GM18505 (cell line): Measurements from ENCODE around the gene SKI.

ENCODE experiments used
- ATAC-seq: cut with Tn5 transposase; IDR thresholded peaks from one replicate; pipeline ENCODE4 v1.9.1; 2021; ENCODE audit not compliant: unreplicated experiment
- POLR2A ChIP-seq: IDR thresholded peaks from 4 replicates; pipeline ENCODE4 v1.6.1; 2011; ENCODE audit warnings: borderline replicate concordance; ENCODE audit not compliant: insufficient read depth, insufficient read length; ENCODE audit errors: extremely low read depth

The SKI gene

DNA sequence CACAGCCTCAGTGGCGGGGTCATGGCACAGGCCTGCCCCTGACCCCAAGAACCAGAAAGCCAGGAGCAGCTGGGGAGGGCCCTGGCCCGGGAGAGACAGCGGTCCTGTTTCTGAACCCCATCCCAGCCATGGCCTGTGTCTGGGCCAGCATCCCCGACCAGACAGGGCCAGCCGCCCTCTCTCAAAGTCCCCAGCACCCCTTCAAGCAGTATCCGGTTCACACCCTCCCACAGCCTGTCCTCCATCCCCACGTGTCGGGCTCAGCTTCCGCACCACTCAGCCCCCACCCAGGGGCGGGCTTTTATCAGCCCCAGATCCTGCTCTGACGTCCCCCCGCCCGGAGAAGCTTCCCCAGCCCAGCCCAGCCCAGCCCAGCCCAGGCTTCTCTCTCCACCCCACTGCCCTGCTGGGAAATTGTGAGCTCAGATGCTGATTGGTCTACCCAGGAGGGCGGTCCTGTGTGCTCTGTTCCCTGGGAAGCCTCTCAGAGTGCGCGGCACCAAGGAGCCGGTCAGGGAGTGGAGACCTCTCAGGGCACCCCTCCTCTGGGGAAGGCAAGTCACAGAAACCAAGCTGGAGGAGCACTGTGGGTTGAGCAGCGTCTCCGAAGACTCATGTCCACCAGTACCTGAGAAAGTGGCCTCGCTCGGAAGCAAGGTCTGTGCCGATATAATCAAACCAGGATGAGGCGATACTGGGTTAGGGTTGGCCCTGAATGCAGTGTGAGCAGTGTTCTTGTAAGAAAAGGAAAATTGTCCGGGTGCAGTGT, 28.9 kb upstream of the SKI start:
- peak; percentile 41 for TF ChIP-seq POLR2A
- no peak for ATAC-seq

GRCh38 chr1:2200308-2200943, 27.7 kb upstream of the SKI start:
- ATAC-seq: no peak
- no peak for TF ChIP-seq POLR2A

DNA sequence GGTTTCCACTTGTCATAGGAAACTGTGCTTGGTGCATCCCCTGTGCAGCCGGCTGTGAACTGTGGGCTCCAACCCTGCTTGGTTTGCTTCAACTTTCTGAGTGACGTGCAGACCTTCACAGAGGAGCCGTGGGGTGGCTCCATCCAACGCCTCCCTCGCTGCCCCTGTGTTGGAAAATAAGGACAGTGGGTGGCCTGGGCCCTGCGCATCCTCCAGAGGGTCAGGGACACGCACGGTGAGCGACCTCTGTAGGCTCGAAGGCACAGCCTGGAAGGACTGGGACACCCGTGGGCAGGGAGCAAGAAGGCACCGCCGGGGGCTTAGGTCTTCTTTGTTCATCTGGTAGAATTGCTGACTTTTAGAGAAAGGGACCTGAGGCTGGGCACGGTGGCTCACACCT, 27.1 kb upstream of the SKI start:
- no peak for ATAC-seq
- TF ChIP-seq POLR2A: no peak

GRCh38 chr1:2202008-2202575, 26.0 kb upstream of the SKI start:
- TF ChIP-seq POLR2A: no peak
- ATAC-seq: no peak

GRCh38 chr1:2202843-2203601, 25.1 kb upstream of the SKI start:
- TF ChIP-seq POLR2A: no peak
- ATAC-seq: no peak

DNA sequence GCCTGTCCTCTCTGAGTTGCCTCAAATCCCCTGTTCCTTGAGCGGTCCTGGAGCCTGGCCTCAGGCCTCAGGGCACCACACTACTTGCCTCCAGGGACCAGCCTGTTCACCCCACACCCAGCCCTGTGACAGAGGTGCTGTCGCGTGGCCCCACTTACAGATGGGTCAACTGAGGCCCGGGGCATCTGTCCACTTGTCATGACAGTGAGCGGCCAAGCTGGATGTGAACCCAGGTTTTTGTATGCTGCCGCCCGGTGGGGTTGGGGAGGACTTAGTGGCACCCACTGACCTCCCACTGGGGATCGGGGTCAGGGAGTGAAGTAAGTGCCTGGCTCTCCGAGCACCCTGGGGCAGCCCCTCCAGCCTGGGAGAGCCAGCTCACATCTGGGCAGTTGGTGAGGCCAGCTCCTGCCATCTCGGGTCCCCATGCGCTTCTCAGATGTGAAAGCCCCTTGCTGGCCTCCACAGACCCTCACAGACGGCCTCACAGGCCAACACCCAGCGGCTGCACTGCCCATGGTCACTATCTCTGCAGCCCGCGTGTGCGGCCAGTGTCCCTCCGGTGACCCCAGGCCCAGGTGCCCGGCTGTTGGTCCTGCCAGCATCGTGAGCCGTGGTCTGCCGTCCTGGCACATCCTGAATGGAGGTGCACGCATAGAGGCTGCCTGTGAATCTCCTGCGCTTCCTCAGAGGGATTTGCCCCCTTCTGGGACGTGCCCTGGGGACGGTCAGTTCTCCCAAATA, 24.3 kb upstream of the SKI start:
- ATAC-seq: no peak
- TF ChIP-seq POLR2A: no peak

- no peak for ATAC-seq
- no peak for TF ChIP-seq POLR2A
Measured at GRCh38 chr1:2204415-2205190, 23.5 kb upstream of the SKI start.

DNA sequence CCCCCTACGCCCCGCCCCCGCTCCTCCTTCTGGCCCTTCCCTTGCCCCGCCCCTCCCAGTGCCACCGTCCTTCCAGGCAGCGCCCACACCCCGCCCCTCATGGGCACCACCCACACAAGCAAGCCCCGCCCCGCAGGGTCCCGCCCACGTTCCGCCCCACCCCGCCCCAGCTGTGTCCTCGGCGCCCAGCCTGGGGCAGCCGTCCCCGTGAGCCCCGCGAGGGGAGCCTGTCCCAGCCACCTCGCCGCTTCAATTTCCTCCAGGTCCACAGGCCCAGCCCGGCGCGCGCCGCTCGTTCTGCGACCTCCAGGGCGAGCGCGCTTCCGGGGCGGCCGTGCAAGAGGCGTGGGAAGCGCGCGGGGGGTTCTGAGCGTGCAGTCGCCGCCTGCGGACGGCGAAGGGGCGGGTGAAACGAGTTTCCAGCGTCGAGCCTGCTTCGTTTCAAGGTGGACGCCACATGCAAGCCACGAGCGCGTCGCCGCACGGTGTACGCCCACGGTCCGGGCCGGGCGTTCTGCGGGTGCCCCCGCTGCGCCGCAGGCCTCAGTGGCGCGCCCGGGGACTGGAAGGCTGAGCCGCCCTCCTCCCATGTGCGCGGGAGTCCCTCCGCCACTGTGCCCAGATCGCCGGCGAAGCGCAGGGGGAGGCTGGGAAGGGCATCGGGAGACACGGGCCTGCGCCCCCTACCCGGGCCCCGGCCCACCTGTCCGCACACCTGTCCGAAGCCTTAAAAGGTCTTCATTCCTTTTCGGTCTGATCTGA, 22.7 kb upstream of the SKI start:
- peak; percentile 35 for TF ChIP-seq POLR2A
- peak; percentile 71 for ATAC-seq

DNA sequence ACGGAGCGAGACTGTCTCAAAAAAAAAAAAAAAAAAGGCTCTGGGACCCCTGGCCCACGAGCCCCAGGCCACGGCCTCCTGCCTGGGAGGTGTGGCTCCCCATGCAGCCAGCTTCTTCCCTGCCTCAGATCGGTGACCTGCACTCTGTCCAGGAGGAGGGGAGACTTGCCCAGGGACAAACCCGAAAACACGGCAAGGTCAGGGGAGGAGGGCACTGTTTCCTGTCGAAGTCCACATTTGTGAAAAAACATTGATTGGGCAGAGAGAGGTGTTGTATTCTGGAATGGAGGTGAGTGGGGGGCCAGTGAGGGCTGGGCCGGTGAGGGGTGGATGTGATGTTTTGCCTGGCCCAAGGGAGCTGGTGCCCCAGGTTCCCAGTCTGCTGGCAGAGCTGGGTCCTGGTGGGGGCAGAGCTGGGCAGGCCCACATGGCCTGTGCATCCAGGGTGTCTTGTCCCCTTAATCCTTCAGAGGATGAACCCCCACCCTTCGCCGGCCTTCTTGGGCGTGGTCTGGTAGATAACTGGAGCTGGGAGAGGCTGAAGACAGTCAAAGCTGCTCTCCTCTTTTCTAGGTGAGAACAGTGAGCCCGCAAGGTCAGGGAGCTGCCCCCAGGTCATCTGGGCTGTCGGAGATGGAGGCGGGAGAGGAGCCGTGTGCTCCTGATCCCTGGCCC, 21.2 kb upstream of the SKI start:
- ATAC-seq: no peak

GRCh38 chr1:2208309-2209239, 19.5 kb upstream of the SKI start:
- no peak for ATAC-seq
- no peak for TF ChIP-seq POLR2A

More for the DNA sequence above, 21.2 kb upstream of the SKI start:
- TF ChIP-seq POLR2A: no peak

DNA sequence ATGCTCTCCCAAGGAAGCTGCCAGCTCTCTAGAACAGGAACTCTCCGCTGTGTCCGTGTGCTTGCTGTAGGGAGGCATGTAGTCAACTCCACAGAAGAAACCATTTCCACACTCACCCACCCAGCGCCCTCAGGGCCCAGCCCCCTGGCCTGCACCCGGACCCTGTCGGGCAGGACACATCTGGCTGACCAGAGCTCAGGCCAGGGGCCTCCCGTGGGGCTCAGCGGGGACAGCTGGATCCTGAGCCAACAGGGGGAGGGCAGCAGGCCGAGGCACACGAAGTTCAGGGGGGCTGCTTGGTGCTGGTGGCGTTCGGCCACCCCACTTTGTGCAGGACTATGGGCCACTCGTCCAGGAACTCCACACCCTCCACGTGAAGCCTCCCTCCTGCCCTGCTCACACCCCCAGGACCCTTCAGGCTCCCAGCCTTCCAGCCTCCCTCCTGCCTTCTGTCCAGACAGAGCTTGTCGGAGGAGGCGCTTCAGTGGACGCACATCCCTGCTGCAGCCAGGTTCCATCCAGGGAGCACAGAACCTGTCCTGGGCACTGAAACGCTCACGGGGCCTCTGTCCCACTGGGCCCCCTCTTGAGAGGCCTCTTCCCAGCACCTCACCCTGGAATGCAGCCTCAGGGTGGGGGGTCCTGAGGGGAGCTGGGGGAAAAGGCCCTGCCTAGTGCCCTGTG, 18.6 kb upstream of the SKI start:
- ATAC-seq: no peak
- TF ChIP-seq POLR2A: no peak
